GM21447 (cell line): ENCODE data around the gene KLHL21.

ENCODE experiments used
- ATAC-seq: cut with Tn5 transposase; IDR thresholded peaks from one replicate; pipeline ENCODE4 v1.9.1; 2021; ENCODE audit not compliant: unreplicated experiment

The KLHL21 gene

GRCh38 chr1:6625584-6626149 is 23.0 kb upstream of the KLHL21 start:
- ATAC-seq: no peak

- peak; percentile 79 for ATAC-seq
These were observed 22.3 kb upstream of the KLHL21 start, which contains the start of gene THAP3 for GRCh38 chr1:6624710-6625583. Gene THAP3, plus strand, starts transcription at chr1:6624868. Its CDS starts 351 bp downstream, at chr1:6625219.

- no peak for ATAC-seq
These were observed 20.7 kb upstream of the KLHL21 start for GRCh38 chr1:6623269-6623965.

GRCh38 chr1:6622396-6623152 is 19.9 kb upstream of the KLHL21 start:
- ATAC-seq: no peak

GRCh38 chr1:6621429-6622391 is 19.0 kb upstream of the KLHL21 start:
- no peak for ATAC-seq

- ATAC-seq: no peak
These were observed 16.4 kb upstream of the KLHL21 start for GRCh38 chr1:6619045-6619444.

GRCh38 chr1:6614929-6615785 is 12.5 kb upstream of the KLHL21 start:
- ATAC-seq: no peak

GRCh38 chr1:6614019-6614928 is 11.6 kb upstream of the KLHL21 start:
- no peak for ATAC-seq

- ATAC-seq: peak; percentile 87
These were observed 10.8 kb upstream of the KLHL21 start, which contains the start of gene PHF13 for GRCh38 chr1:6613361-6614018. Gene PHF13, plus strand, starts transcription at chr1:6613731. Its CDS starts 336 bp downstream, at chr1:6614067.

- ATAC-seq: peak; percentile 31
These were observed 10.1 kb upstream of the KLHL21 start for GRCh38 chr1:6612641-6613360.

- no peak for ATAC-seq
These were observed 1.4 kb upstream of the KLHL21 start for GRCh38 chr1:6603915-6604558.

- peak; percentile 8 for ATAC-seq
These were observed 707 bp upstream of the KLHL21 start for GRCh38 chr1:6603238-6603914.

GRCh38 chr1:6601923-6602668 is 573 bp downstream of the KLHL21 start:
- ATAC-seq: peak; percentile 24

GRCh38 chr1:6601049-6601922 is 1.4 kb downstream of the KLHL21 start:
- ATAC-seq: peak; percentile 43
